Loucy (cell line): ENCODE data around the gene PRR7.

Source experiments
- EZH2phosphoT487 ChIP-seq: fragments of 200-600 bp; IDR thresholded peaks from 2 replicates; pipeline ENCODE4 v1.6.1; 2018; ENCODE audit warnings: antibody characterized with exemption, mild to moderate bottlenecking, moderate library complexity, borderline replicate concordance
- TF ChIP-seq, protein P1 (sequence below): fragments of 200-600 bp; sonication (generic); conservative IDR thresholded peaks from 2 replicates; pipeline ENCODE4 v1.5.1; 2014; ENCODE audit warnings: mild to moderate bottlenecking, antibody characterized with exemption, low read length

GRCh38 chr5:177476531-177477233 is 30.1 kb downstream of the PRR7 start:
- TF ChIP-seq, protein P1, sequence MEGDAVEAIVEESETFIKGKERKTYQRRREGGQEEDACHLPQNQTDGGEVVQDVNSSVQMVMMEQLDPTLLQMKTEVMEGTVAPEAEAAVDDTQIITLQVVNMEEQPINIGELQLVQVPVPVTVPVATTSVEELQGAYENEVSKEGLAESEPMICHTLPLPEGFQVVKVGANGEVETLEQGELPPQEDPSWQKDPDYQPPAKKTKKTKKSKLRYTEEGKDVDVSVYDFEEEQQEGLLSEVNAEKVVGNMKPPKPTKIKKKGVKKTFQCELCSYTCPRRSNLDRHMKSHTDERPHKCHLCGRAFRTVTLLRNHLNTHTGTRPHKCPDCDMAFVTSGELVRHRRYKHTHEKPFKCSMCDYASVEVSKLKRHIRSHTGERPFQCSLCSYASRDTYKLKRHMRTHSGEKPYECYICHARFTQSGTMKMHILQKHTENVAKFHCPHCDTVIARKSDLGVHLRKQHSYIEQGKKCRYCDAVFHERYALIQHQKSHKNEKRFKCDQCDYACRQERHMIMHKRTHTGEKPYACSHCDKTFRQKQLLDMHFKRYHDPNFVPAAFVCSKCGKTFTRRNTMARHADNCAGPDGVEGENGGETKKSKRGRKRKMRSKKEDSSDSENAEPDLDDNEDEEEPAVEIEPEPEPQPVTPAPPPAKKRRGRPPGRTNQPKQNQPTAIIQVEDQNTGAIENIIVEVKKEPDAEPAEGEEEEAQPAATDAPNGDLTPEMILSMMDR: no peak
- TF ChIP-seq EZH2phosphoT487: no peak
